ENCODE results near the gene PHRF1. TPM values are rescaled to one million over a fixed set of nuclear protein-coding genes. Genes with fewer than 3 reads are reported as not detected.
"Not testable (repeated sequence)": the region's sequence is repeated elsewhere in the genome, so short reads cannot be mapped to it uniquely, and the experiment has no call there.

PHRF1 gene
- total RNA-seq, 1 experiment from 2014 or later = 43.9 TPM

DNA sequence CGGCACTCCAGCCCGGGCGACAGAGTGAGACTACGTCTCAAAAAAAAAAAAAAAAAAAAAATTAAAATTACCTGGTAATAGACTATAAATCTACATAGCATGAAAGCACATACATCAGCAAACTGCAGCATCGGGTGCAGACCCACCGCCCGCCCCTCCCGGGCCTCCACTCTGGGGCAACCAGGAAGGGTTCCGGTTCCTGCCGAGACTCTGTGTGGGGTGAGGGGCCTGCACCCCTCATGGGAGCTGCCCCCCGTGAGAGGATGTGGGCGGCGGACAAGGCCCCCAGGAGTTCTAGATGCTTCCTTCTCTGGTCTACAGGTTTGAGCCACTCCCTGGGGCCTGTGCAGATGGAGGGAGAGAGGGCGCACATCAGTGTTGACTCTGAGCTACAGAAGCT is 69.9 kb downstream of the PHRF1 start:
- Mint-ChIP-seq H3K9me3 (ENCODE audit: unreplicated experiment) (no peaks in the 10 kb centered on the region), H3K4me1 (ENCODE audit: low read depth, unreplicated experiment) (no peaks in the 10 kb centered on the region), H3K27me3 (ENCODE audit: insufficient read depth, unreplicated experiment) (no peaks in the 10 kb centered on the region), H3K4me3 (ENCODE audit: unreplicated experiment) (no peak overlapping the region), H3K36me3 (ENCODE audit: insufficient read depth, unreplicated experiment) (peaks cover 67% of the 10 kb centered on the region), H3K27ac (ENCODE audit: unreplicated experiment) (no peak overlapping the region)
- Histone ChIP-seq H3K9me3 (no peaks in the 10 kb centered on the region), H3K4me3 (ENCODE audit: low read depth, low read length) (no peak overlapping the region), H3K36me3 (ENCODE audit: control insufficient read depth, insufficient read depth, low read length) (no peaks in the 10 kb centered on the region; the same call in 1 of the 2 replicates), H3K27me3 (replicated peaks; ENCODE audit: control insufficient read depth, insufficient read depth, low read length) (no peaks in the 10 kb centered on the region), H3K4me1 (no peaks in the 10 kb centered on the region)
- ChIA-PET CTCF (interaction anchor here (0.6 kb wide), 2 partner anchors 83 to 1463 kb away, joined by 3 to 4 read pairs; no protein-coding TSS in a partner anchor), POLR2A (no interaction called here)
- DNase-seq = no peak
- no TSS peak for BruUV-seq (replicated peaks)
- TF ChIP-seq, protein P1, sequence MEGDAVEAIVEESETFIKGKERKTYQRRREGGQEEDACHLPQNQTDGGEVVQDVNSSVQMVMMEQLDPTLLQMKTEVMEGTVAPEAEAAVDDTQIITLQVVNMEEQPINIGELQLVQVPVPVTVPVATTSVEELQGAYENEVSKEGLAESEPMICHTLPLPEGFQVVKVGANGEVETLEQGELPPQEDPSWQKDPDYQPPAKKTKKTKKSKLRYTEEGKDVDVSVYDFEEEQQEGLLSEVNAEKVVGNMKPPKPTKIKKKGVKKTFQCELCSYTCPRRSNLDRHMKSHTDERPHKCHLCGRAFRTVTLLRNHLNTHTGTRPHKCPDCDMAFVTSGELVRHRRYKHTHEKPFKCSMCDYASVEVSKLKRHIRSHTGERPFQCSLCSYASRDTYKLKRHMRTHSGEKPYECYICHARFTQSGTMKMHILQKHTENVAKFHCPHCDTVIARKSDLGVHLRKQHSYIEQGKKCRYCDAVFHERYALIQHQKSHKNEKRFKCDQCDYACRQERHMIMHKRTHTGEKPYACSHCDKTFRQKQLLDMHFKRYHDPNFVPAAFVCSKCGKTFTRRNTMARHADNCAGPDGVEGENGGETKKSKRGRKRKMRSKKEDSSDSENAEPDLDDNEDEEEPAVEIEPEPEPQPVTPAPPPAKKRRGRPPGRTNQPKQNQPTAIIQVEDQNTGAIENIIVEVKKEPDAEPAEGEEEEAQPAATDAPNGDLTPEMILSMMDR (IDR thresholded peaks at IDR 0.05; ENCODE audit: insufficient read depth in 1 of 2, low read depth in 1 of 2, low read length in 1 of 2, severe bottlenecking in 1 of 2, unreplicated experiment in 1 of 2) = no peak
- intact Hi-C loops (cut with micrococcal nuclease; ENCODE audit: unreplicated experiment) = no loop called here

- H3K4me3 ChIP-seq (ENCODE audit: low read depth, low read length); CTCF ChIA-PET; H3K9me3 Mint-ChIP-seq (ENCODE audit: unreplicated experiment); H3K4me3 Mint-ChIP-seq (ENCODE audit: unreplicated experiment); H3K27me3 ChIP-seq (replicated peaks; ENCODE audit: control insufficient read depth, insufficient read depth, low read length); POLR2A ChIA-PET; intact Hi-C loops (cut with micrococcal nuclease; ENCODE audit: unreplicated experiment); H3K4me1 ChIP-seq; H3K27me3 Mint-ChIP-seq (ENCODE audit: insufficient read depth, unreplicated experiment); H3K4me1 Mint-ChIP-seq (ENCODE audit: low read depth, unreplicated experiment); H3K36me3 ChIP-seq (ENCODE audit: control insufficient read depth, insufficient read depth, low read length); H3K27ac Mint-ChIP-seq (ENCODE audit: unreplicated experiment); BruUV-seq (replicated peaks); H3K9me3 ChIP-seq; DNase-seq: not testable (repeated sequence)
- H3K36me3 Mint-ChIP-seq (ENCODE audit: insufficient read depth, unreplicated experiment) = peaks cover 65% of the 10 kb centered on the region
Measured at GRCh38 chr11:647672-648158, 71.4 kb downstream of the PHRF1 start.

- Mint-ChIP-seq H3K9me3 (ENCODE audit: unreplicated experiment) (no peaks in the 10 kb centered on the region), H3K4me3 (ENCODE audit: unreplicated experiment) (no peak overlapping the region), H3K27ac (ENCODE audit: unreplicated experiment) (no peak overlapping the region), H3K4me1 (ENCODE audit: low read depth, unreplicated experiment) (no peaks in the 10 kb centered on the region), H3K36me3 (ENCODE audit: insufficient read depth, unreplicated experiment) (peaks cover 72% of the 10 kb centered on the region), H3K27me3 (ENCODE audit: insufficient read depth, unreplicated experiment) (no peaks in the 10 kb centered on the region)
- no peak overlapping the region for H3K4me3 ChIP-seq (ENCODE audit: low read depth, low read length)
- intact Hi-C loops (cut with micrococcal nuclease; ENCODE audit: unreplicated experiment) = no loop called here
- no peaks in the 10 kb centered on the region; the same call in 1 of the 2 replicates for H3K9me3 ChIP-seq
- H3K36me3 ChIP-seq (ENCODE audit: control insufficient read depth, insufficient read depth, low read length) = peaks cover 2% of the 10 kb centered on the region
- peaks cover 13% of the 10 kb centered on the region for H3K4me1 ChIP-seq
- TF ChIP-seq, protein P1 (IDR thresholded peaks at IDR 0.05; ENCODE audit: insufficient read depth in 1 of 2, low read depth in 1 of 2, low read length in 1 of 2, severe bottlenecking in 1 of 2, unreplicated experiment in 1 of 2) = no peak
- no peaks in the 10 kb centered on the region for H3K27me3 ChIP-seq (replicated peaks; ENCODE audit: control insufficient read depth, insufficient read depth, low read length)
- ChIA-PET POLR2A (no interaction called here), CTCF (no interaction called here)
- BruUV-seq (replicated peaks) = no TSS peak
- DNase-seq = no peak
Measured at GRCh38 chr11:650482-650881, 74.2 kb downstream of the PHRF1 start.

GRCh38 chr11:653136-653535 is 76.9 kb downstream of the PHRF1 start:
- H3K27ac Mint-ChIP-seq (ENCODE audit: unreplicated experiment); H3K4me3 Mint-ChIP-seq (ENCODE audit: unreplicated experiment); H3K9me3 ChIP-seq; DNase-seq; H3K4me3 ChIP-seq (ENCODE audit: low read depth, low read length); intact Hi-C loops (cut with micrococcal nuclease; ENCODE audit: unreplicated experiment); BruUV-seq (replicated peaks); H3K36me3 ChIP-seq (ENCODE audit: control insufficient read depth, insufficient read depth, low read length); H3K27me3 Mint-ChIP-seq (ENCODE audit: insufficient read depth, unreplicated experiment); H3K9me3 Mint-ChIP-seq (ENCODE audit: unreplicated experiment); H3K27me3 ChIP-seq (replicated peaks; ENCODE audit: control insufficient read depth, insufficient read depth, low read length); POLR2A ChIA-PET; CTCF ChIA-PET; H3K4me1 Mint-ChIP-seq (ENCODE audit: low read depth, unreplicated experiment): not testable (repeated sequence)
- H3K4me1 ChIP-seq = peaks cover 13% of the 10 kb centered on the region
- peaks cover 63% of the 10 kb centered on the region for H3K36me3 Mint-ChIP-seq (ENCODE audit: insufficient read depth, unreplicated experiment)

Measured in Caco-2 (cell line).